Measurements from ENCODE around the gene MAGI1.
"Not testable (repeated sequence)": the region's sequence is repeated elsewhere in the genome, so short reads cannot be mapped to it uniquely, and the experiment has no call there.

MAGI1 gene

DNA sequence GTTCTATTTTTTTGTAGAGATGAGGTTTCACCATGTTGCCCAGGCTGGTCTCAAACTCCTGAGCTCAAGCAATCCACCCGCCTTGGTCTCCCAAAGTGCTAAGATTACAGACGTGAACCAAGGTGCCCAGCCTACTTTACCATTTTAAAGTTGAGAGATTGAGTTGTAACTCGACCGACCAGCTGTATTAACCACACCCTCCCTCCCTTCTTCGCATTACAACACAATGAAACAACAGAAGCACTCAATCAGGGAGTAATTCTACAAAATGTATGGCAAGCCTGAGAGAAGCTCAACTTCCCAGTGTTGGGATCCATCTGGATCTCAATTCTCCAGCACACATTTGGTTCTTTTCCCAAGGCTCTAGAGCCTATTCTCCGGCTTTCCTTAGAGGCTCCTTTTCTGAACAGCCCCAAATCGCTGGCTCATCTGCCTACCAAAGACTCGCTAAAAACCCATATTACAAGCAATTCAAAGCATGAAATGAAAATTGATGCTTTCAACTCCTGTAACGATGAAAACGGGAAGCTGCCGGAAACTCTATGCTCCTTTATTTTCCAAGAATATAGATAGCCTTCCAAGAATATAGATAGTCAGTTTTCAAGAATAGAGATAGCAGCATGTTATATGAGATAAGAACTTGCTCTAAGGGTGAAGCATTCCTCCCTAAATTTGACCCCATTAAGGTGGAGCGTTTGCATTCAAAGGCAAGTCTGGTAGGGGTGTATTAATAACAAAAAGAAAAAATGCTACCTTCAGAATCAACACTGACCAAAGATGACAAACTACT is 450.9 kb downstream of the MAGI1 start:
- no peak for DNase-seq (ENCODE audit: low read depth)

DNA sequence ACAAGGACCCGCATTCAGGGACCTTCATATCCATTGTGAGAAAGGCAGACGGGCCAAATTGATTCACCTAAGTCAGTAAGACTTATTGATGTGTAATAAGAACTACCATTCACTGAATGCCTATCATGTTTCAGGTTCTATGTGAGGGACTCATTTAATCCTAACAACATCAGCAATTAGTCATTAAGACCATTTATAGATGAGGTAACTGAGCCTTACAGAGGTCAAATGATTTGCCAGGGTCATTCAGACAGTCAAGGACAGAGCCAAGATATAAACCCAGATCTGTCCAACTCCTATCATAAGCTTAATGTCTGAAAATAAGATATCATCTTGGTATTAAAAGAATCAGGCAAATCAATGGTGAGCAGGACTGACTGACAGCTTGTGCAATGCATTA is 453.8 kb downstream of the MAGI1 start:
- no peak for DNase-seq (ENCODE audit: low read depth)

DNA sequence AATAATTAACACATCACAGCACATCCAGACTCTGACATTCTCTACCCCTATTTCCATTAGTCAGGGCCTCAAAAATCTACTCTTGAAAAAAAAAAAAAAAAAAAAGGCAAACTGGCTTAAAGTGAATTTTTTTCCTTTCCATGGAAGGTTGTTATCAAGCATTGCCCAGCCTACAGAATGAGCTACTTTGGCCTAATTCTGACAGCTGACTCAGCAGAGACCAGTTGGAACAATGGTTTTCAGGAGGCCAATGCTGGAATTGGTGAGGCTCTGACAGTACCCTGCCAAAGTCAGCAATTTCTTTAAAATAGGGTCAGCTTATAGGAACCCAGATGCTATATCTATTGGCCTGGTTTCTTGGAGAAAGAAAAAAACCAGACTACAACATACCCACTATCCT is 454.7 kb downstream of the MAGI1 start:
- no peak for DNase-seq (ENCODE audit: low read depth)

DNA sequence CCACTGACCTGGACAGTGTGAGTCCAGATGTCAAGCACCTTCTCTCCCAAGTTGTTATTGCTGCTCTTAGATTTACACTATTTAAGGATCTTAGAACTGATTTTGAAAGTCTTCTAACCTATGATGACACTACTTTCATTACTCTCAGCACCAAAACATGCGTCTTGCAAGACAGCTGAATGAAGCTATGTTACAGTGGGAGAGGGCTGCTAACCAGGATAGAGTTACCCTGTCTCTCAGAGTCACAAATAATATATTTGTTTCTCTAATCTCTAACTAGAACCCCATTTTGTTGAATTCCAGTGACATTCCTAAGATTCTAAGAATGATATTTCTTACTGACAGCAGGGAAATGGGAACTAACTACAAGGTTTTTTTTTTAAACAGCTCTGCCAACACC is 455.5 kb downstream of the MAGI1 start:
- DNase-seq (ENCODE audit: low read depth), result no peak

DNA sequence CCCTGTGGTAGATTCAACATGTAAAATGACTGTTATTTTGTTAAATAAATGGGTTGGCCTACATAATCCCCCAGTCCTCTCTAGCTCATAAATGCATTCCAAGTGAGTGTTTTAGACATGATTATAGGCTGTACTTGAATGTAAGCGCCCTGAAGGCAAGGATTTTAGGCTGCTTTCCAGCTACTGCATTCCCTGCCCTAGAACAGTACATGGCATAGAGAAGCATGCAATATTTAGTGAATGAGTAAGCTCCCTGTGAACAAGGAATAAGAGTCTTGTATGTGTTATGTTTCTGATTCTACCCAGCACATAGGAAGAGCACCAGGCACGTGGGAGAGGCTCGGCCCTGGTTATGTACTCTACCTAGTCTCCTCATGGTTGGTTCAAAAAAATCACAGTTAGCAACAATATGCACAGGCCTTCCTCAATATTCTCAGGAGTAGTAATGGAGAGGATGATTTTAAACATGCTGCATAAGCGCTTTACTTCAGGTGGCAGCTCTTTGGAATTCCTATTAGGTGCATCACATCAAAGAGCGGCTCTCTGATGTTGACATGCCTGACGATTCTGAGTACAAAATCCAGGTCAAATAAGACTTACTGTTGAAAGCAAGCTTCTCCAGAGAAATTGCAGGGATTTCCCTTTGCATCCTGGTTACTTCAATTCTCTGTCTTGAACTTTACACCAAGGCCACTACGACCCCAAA is 456.6 kb downstream of the MAGI1 start:
- no peak for DNase-seq (ENCODE audit: low read depth)

DNA sequence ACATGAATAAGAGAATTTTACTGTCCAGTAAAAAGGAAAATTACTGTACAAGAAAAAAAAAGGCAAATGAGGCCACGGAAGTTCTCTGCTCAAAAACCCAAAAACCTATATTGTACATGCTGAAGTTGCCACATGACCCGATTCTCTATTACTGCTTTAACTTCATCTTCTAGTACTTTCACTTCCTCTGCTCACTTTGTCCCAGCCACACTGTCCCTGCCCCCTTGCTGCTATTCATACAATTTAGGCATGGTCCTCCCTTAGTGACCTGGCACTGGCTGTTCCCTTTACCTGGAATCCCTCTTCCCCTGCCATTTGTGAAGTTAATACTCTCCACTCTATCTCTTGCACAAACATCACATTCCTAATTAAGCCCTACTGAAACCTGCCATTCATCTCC is 457.4 kb downstream of the MAGI1 start:
- DNase-seq (ENCODE audit: low read depth), result no peak

DNA sequence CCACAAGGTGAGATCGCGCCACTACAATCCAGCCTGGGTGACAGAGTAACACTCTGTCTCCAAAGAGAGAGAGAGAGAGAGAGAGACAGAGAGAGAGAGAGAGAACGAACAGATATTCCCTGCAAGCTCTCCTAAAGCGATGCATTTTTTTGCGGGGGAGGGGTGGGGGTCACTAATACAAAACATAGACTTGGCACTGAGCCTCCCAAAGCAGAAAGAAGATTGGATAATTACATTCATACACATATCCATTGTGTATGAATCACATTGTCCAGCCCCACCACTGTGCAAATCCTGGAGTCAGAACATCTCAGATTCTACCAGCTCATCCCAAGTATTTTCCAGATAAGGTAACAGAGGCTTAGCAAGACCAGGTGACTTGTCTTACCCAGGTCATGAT is 459.9 kb downstream of the MAGI1 start:
- no peak for DNase-seq (ENCODE audit: low read depth)

DNA sequence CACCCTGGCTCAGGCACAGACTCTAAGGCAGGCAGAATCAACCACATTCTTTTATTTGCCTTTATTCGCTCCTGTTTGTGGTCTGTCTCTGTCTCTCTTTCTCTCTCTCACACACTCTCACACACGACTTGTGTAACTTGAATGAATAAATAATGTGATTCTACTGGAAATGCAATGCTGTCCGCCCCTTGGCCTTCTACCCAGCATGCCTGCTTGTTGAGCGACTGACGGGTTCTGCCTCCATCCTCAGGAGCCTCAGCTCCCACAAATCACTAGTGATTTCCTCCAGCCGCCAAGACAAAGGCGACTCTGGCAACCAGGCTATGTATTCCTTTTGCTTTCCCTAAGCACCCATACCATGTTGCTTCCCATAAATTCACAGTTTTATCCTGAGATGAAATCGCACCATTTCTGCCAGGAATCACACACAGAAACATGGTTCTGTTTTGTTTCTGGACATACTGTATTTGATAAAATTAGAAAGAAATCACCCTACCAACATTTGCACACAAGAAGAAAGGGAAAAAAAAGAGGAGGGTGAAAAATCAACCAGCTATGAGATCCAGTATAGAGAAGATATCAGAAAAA is 460.8 kb downstream of the MAGI1 start:
- DNase-seq (ENCODE audit: low read depth), result no peak

DNA sequence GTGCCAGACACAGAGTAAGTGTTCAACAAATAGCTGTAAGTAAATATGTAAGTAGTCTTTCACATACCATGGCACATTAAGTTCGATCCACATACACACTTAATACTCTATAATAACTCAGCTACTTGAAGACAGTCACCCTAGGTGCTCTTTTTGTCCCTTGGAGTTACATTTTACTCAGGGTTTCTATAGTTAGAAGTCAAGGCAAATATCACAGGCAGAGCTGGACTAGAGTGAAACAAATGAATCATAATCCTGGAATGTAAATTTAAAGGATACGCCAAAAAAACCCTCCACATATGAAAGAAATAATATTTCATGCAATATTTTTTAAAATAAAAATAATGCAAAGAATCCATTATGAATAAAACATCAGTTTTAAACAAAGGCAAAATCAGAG is 461.8 kb downstream of the MAGI1 start:
- DNase-seq (ENCODE audit: low read depth), result no peak

DNA sequence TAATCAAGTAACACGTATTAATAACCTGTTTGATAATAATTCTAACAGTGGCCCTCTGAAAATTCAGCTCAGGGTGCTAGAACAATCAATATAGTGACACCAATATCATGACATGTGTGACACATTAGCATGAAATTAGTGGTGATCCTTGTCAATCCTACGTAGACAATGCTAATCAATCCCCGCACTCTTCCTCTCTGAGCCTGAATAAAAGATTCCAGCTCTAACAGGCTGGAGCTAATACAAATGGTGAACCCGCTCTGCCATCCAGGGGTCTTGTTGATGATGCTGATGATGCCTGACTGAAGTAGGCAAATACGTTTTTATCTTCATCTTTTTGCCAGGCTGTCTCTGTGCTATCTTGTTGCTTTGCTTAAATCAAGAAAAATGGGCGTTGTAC is 462.5 kb downstream of the MAGI1 start:
- no peak for DNase-seq (ENCODE audit: low read depth)

DNA sequence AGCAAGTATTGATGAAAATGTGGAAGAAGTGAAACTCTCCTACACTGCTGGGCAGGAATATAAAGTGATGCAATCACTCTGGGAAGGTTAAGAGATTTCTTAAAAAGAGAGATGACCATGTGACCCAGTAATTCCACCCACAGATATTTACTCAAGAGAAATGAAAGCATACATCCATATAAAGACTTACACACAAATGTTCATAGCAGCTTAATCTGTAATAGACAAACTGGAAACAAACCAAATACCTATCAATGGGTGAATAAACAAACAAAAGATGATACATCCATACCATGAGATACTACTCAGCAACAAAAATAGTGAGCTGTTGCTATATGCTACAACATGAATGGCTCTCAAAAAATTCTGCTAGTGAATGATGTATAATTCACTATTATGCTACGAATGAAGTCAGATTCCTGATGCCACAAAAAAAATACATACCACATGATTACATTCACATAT is 463.3 kb downstream of the MAGI1 start:
- DNase-seq (ENCODE audit: low read depth), result peak; percentile 91

DNA sequence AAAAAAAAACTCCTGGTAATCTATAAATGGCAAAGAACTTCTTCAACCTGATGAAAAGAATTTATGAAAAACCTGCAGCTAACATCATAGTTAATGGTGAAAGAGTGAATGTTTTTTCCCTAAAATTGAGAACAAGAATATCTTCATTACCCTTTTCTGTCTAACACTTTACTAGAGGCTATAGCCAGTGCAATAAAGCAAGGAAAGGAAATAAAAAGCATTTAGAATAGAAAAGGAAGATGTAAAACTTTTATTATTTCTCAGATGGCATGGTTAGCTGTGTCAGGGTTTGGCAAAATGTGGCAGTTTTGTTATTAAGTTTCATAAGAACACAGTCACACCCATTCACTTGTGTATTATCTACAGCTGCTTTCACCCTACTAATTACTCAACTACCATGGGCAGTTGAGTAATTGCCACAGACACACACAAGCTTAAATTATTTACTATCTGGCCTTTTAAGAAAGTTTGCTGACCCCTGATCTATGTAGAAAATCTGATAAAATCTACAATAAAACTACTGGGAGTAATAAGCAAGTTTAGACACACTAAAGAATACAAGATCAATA is 465.1 kb downstream of the MAGI1 start:
- no peak for DNase-seq (ENCODE audit: low read depth)

DNA sequence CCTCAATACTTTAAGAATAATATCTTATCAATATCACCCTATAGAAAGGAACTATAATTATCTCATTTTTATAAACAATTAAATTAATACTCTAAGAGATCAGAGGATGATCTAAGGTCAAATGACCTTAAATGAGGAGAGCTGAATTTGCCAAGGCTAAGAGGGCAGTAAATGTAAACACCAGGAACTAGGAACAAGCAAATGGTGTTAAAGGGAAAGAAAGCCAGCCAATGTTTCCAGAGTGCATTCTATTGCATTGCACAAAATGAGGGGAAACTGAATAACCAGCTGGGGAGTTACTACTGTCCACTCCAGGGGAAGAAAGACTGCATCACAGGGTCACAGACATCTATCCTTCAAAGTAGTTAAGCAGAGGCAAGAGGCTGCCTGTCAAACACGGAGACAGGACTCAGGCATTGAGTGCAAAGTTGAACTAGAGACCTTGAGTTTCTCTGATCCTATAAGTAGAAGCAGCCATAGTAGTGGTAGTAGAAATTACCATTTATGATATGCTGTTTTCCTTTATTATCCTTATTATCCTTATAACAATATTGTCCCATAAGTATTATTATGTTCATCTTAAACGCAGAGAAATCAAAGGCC is 466.4 kb downstream of the MAGI1 start:
- DNase-seq (ENCODE audit: low read depth), result no peak

DNA sequence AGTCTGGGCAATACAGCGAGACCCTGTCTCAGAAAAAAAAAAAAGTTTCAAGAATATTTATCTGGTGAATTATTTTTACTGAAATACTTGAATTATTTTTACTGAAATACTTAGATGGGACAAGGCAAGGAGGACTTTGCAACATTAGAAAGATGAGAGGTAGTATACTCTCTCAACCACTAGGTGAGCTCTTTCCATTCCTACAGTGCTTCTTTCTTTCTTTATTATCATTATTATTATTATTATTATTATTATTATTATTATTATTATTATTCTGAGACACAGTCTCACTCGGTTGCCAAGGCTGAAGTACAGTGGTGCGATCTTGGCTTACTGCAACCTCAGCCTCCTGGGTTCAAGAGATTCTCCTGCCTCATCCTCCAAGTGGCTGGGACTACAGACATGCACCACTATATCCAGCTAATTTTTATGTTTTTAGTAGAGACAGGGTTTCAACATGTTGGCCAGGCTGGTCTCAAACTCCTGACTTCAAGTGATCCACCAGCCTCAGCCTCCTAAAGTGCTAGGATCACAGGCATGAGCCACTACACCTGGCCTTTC is 468.8 kb downstream of the MAGI1 start:
- no peak for DNase-seq (ENCODE audit: low read depth)

DNA sequence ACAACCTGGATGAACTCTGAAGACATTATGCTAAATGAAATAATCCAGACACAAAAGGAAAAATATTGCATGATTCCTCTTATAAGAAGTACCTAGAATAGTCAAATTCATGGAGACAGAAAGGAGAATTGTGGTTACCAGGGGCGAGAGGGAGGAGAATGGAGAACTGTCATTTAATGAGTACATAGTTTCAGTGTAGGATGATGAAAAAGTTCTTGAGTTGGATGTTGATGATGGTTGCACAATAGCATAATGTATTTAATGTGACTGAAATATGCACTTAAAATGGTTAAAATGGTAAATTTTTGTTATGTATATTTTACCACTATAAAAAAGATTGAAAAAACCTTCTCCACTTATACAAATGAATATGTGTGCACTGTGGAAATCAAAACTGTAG is 469.6 kb downstream of the MAGI1 start:
- DNase-seq (ENCODE audit: low read depth), result no peak

DNA sequence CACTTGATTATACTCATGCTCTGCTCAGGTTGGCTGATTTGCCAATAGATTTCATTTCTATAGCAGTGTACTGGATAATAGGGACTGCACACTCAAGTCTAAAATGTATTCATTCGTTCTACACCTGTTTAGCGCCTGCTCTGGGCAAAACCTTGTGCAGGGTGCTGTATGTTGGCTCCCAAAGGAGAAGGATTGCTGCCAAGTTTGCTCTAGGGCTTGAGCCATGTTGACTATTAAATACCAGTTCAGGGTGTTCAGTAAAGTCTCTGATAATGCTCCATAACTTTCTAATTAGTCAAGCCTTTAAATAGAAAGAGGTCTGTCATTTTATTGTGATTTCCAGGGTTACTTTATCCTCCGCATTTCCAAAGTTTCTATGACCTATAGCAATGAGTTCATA is 470.2 kb downstream of the MAGI1 start:
- no peak for DNase-seq (ENCODE audit: low read depth)

DNA sequence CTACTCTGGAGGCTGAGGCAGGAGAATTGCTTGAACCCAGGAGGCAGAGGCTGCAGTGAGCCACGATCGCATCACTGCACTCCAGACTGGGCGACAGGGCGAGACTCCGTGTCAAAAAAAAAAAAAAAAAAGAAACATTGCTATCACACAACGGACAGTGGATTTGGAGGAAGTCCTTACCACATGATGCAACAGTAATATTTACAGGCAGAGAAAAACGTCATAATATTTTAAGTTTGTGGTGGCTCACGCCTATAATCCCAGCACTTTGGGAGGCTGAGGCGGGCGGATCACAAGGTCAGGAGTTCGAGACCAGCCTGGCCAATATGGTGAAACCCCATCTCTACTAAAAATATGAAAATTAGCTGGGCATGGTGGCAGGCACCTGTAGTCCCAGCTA is 473.0 kb downstream of the MAGI1 start:
- not testable (repeated sequence) for DNase-seq (ENCODE audit: low read depth)

DNA sequence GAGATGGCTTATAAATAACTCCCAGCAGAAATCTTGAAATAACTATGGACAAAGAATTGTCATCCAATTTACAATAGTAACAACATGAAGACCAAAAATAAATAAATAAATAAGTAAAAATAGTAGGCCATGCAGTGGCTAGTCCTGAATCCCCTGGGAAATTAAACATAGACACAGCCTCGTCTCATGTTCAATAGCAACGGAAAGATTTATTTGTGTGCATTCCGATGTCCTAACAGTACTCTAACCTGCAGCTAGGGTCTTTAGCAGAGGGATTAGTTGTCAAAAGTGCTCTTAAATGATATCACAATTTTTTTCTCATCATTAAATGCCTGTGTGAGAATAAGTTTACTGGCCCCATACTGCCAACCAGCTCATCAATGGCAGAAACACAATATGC is 474.2 kb downstream of the MAGI1 start:
- DNase-seq (ENCODE audit: low read depth), result no peak

DNA sequence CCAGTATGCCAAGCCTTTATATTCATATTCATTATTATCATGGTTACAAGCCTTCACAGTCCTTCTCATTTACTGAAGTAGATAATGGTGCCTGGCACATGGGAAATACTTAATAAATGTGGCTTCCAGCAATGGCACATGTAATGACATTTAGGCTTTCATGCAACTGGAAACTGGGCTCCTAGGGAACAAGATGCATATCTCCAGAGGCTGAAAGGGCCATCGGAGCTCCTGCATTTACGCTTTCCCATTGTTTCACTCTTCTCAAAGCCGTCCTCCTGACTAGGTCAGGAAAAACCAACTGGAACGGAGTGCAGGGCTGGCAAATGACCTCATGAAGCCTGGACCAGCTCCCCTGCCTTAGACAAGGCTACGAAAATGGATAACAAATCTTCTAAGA is 474.9 kb downstream of the MAGI1 start:
- no peak for DNase-seq (ENCODE audit: low read depth)

DNA sequence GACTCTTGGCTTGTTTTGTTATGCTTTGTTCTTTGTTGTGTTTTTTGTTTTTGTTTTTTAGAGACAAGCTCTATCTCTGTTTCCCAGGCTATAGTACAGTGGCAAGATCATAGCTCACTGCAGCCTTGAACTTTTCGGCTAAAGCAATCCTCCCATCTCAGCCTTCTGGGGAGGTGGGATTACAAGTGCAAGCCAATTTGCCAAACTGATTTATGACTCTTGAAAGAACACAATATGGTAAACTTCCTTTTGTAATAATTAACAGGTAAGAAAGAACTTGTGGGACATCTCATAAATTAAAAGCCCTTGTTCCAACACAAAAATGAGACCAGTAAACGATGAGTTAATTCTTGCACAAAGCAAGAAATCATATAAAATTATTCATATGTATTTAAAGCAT is 476.3 kb downstream of the MAGI1 start:
- no peak for DNase-seq (ENCODE audit: low read depth)

DNA sequence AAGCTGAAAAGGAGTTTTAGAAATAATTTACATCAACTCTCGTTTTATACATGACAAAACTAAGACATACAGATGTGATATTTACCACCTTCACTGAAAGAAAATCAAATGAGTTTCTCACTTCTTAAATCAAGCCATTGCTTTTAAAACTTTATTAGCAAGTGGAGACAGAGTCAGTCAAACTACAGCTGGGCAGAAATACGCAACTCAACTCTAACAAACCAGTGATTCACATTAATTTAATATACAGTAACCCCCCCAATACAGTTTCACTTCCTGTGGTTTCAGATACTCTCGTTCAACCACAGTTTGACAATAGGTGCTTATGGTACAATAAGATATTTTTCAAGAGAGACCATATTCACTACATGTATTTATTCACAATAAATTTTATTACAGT is 477.1 kb downstream of the MAGI1 start:
- no peak for DNase-seq (ENCODE audit: low read depth)

DNA sequence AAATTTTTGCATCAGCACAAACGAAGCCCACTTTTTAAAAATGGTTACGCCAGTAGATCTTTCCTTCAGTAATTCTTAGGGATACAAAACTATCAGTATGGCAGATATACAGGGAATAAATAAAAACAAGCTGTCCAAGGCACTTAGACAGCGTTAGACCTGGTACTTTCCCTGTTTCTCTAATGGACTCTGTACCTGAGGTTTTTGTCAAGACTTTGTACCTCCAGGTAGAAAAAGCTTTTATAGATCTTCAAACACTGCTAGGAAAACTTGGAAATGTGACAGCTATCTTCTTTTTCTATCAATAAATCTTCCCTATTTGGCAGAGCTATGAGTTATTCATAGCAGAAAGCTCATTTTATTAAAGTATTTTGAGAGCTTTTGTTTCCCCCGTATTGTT is 477.8 kb downstream of the MAGI1 start:
- no peak for DNase-seq (ENCODE audit: low read depth)

Measured in HS-5 (cell line).